ENCODE results near the gene TMEM222.
A peak's percentile ranks its signal among the peaks of the same experiment; 100 is the strongest.

Gene TMEM222

GRCh38 chr1:27360159-27361043, 38.4 kb downstream of the TMEM222 start:
- DNase-seq = no peak

- DNase-seq = no peak
These were observed 39.1 kb downstream of the TMEM222 start for GRCh38 chr1:27361044-27361402.

- no peak for DNase-seq
These were observed 39.6 kb downstream of the TMEM222 start for GRCh38 chr1:27361553-27361952.

GRCh38 chr1:27363766-27364695, 42.1 kb downstream of the TMEM222 start:
- DNase-seq = no peak

GRCh38 chr1:27364696-27365371, 42.9 kb downstream of the TMEM222 start:
- DNase-seq = no peak

- DNase-seq = peak; percentile 85
These were observed 43.6 kb downstream of the TMEM222 start for GRCh38 chr1:27365372-27366112.

- DNase-seq = peak; percentile 82
These were observed 44.1 kb downstream of the TMEM222 start for GRCh38 chr1:27366113-27366410.

GRCh38 chr1:27366411-27367159, 44.6 kb downstream of the TMEM222 start, which contains the start of gene MAP3K6:
MAP3K6 (minus strand) TSS chr1:27366961; CDS start chr1:27366597, 364 bp downstream.
- peak; percentile 62 for DNase-seq

GRCh38 chr1:27367160-27367650, 45.2 kb downstream of the TMEM222 start:
- no peak for DNase-seq

- DNase-seq = no peak
These were observed 47.1 kb downstream of the TMEM222 start for GRCh38 chr1:27368869-27369582.

- no peak for DNase-seq
These were observed 50.3 kb downstream of the TMEM222 start for GRCh38 chr1:27372022-27372807.

GRCh38 chr1:27372808-27373690, 51.1 kb downstream of the TMEM222 start:
- DNase-seq = no peak

GRCh38 chr1:27374362-27375086, 52.6 kb downstream of the TMEM222 start, which contains the start of gene FCN3:
FCN3 (minus strand) TSS chr1:27374824; CDS start chr1:27374818, 6 bp downstream.
- no peak for DNase-seq

- no peak for DNase-seq
These were observed 56.0 kb downstream of the TMEM222 start for GRCh38 chr1:27377760-27378495.

GRCh38 chr1:27379564-27380122, 57.7 kb downstream of the TMEM222 start:
- DNase-seq = no peak

- no peak for DNase-seq
These were observed 58.3 kb downstream of the TMEM222 start for GRCh38 chr1:27380224-27380623.
